Sigmoid colon (tissue), 7 donors: ENCODE results near the gene ITPR1. TPM values are rescaled to one million over a fixed set of nuclear protein-coding genes. Genes with fewer than 3 reads are reported as not detected.

Source experiments
- DNase-seq: peaks from one replicate; pipeline ENCODE4 v3.0.0-alpha.2; 2019
- H3K27ac ChIP-seq, 4 donors: fragments of 200-600 bp; sonication (generic); one replicate each; pipeline ENCODE4 v1.5.1; 2016 to 2019; ENCODE audit warnings: mild to moderate bottlenecking in 1 of 4
- H3K27me3 ChIP-seq, 3 donors: fragments of 200-600 bp; sonication (generic); one replicate each; pipeline ENCODE4 v1.5.1; 2019; ENCODE audit warnings: mild to moderate bottlenecking in 1 of 3
- H3K36me3 ChIP-seq, 4 donors: fragments of 200-600 bp; sonication (generic); one replicate each; pipeline ENCODE4 v1.5.1; 2016 to 2019
- H3K4me1 ChIP-seq, 4 donors: fragments of 200-600 bp; sonication (generic); one replicate each; pipeline ENCODE4 v1.5.1; 2017 to 2019
- H3K4me3 ChIP-seq, 4 donors: fragments of 200-600 bp; sonication (generic); one replicate each; pipeline ENCODE4 v1.5.1; 2017 to 2019; ENCODE audit warnings: mild to moderate bottlenecking in 2 of 4, moderate library complexity in 1 of 4
- H3K9me3 ChIP-seq, 4 donors: fragments of 200-600 bp in 3 of 4; sonication (generic) in 3 of 4; one replicate each; pipeline versions ENCODE4 v1.5.1 to v1.6.1; 2013 to 2019
- CTCF ChIP-seq, 4 experiments: fragments of 450-650 bp in 3 of 4; fragments of 200-600 bp in 1 of 4; IDR thresholded peaks; one replicate each; pipeline ENCODE4 v1.5.1; 2016 to 2019; ENCODE audit warnings: antibody characterized with exemption in 4 of 4, mild to moderate bottlenecking in 3 of 4, moderate library complexity in 2 of 4
- EP300 ChIP-seq, 4 donors: sonication (generic); formaldehyde crosslinking; IDR thresholded peaks; one replicate each; pipeline ENCODE4 v1.6.1; 2017; ENCODE audit warnings: antibody characterized with exemption in 4 of 4
- POLR2A ChIP-seq, 2 donors: fragments of 450-650 bp; IDR thresholded peaks; one replicate each; pipeline ENCODE4 v1.6.1; 2016; ENCODE audit warnings: antibody characterized with exemption in 2 of 2, mild to moderate bottlenecking in 2 of 2, moderate library complexity in 2 of 2
- POLR2AphosphoS5 ChIP-seq, 4 donors: sonication (generic); formaldehyde crosslinking; IDR thresholded peaks; one replicate each; pipeline ENCODE4 v1.6.1; 2017; ENCODE audit warnings: antibody characterized with exemption in 4 of 4
- WGBS, 2 donors: extraction: QIAGEN DNeasy Blood & Tissue Kit; methylation state at CpG; one replicate each; pipeline ENCODE4 v1.1.7; 2013; 5-methylcytosine and 5-hydroxymethylcytosine counted together
- intact Hi-C: fragments of 100-400 bp; cut with DNase I; formaldehyde crosslinking; loops from one replicate; pipeline ENCODE4 v1.15.1; 2023
- polyA plus RNA-seq, 3 donors: library from polyadenylated mRNA; stranded (reverse); fragments of 200-250 nt; gene quantifications; one replicate each; pipeline ENCODE4 v1.2.3, GENCODE V29; 2013
- total RNA-seq, 4 donors: library from RNA; depleted of rRNA; stranded (reverse); fragments of >200 nt; gene quantifications; one replicate each; pipeline ENCODE4 v1.1.0, GENCODE V29; 2016
- donor health status: healthy with polysubstance abuse.
- donor health status: Bipolar disorder and iron deficiency.
- donor health status: healthy.

The ITPR1 gene
- total and polyA plus RNA-seq, 7 donors: 1.4 to 206 (median 111) TPM

- H3K4me3 ChIP-seq: no peak overlapping the region
- 88 to 89% methylated on average over 2 of the region's 2 CpGs for WGBS, 2 donors
- H3K4me1 ChIP-seq: peaks cover 0 to 12% (median 5%) of the 10 kb centered on the region in 4 donors
- intact Hi-C loops: no loop called here
- H3K9me3 ChIP-seq: no peaks in the 10 kb centered on the region
- DNase-seq: no peak
- TF ChIP-seq POLR2A (IDR thresholded peaks at IDR 0.05): no peak
- TF ChIP-seq CTCF (IDR thresholded peaks at IDR 0.05): no peak
- no peak for TF ChIP-seq POLR2AphosphoS5 (IDR thresholded peaks at IDR 0.05)
- TF ChIP-seq EP300 (IDR thresholded peaks at IDR 0.05): no peak
- H3K36me3 ChIP-seq: peaks cover 0 to 41% (median 6%) of the 10 kb centered on the region in 4 donors
- H3K27ac ChIP-seq: no peak overlapping the region
- H3K27me3 ChIP-seq: no peaks in the 10 kb centered on the region
Measured at GRCh38 chr3:4836516-4836915, 343.4 kb downstream of the ITPR1 start.

- intact Hi-C loops: no loop called here
- peaks cover 0 to 3% (median 0%) of the 10 kb centered on the region in 4 donors for H3K4me1 ChIP-seq
- no peak for TF ChIP-seq EP300 (IDR thresholded peaks at IDR 0.05)
- H3K27ac ChIP-seq: no peak overlapping the region
- H3K4me3 ChIP-seq: no peak overlapping the region
- no peak for DNase-seq
- H3K27me3 ChIP-seq: no peaks in the 10 kb centered on the region
- WGBS, 2 donors: 89 to 91% methylated on average over 5 of the region's 5 CpGs
- no peaks in the 10 kb centered on the region for H3K9me3 ChIP-seq
- peaks cover 0 to 40% (median 6%) of the 10 kb centered on the region in 4 donors for H3K36me3 ChIP-seq
Measured at GRCh38 chr3:4837374-4837930, 344.3 kb downstream of the ITPR1 start.

- intact Hi-C loops: no loop called here
- H3K9me3 ChIP-seq: no peaks in the 10 kb centered on the region
- H3K4me3 ChIP-seq: no peak overlapping the region
- WGBS, 2 donors: 87 to 94% methylated on average over 4 of the region's 4 CpGs
- DNase-seq: no peak
- no peak overlapping the region for H3K27ac ChIP-seq
- H3K27me3 ChIP-seq: no peaks in the 10 kb centered on the region
- no peaks in the 10 kb centered on the region for H3K4me1 ChIP-seq
- H3K36me3 ChIP-seq: peaks cover 0 to 29% (median 6%) of the 10 kb centered on the region in 4 donors
- TF ChIP-seq POLR2A (IDR thresholded peaks at IDR 0.05): no peak
- no peak for TF ChIP-seq CTCF (IDR thresholded peaks at IDR 0.05)
- no peak for TF ChIP-seq EP300 (IDR thresholded peaks at IDR 0.05)
- TF ChIP-seq POLR2AphosphoS5 (IDR thresholded peaks at IDR 0.05): no peak
Measured at GRCh38 chr3:4838621-4839022, 345.5 kb downstream of the ITPR1 start.

- intact Hi-C loops: no loop called here
- Histone ChIP-seq H3K9me3 (no peaks in the 10 kb centered on the region), H3K4me3 (no peak overlapping the region), H3K4me1 (no peaks in the 10 kb centered on the region), H3K27ac (no peak overlapping the region), H3K27me3 (no peaks in the 10 kb centered on the region), H3K36me3 (peaks cover 0 to 30% (median 6%) of the 10 kb centered on the region in 4 donors)
- WGBS, 2 donors: 96 to 97% methylated on average over 3 of the region's 3 CpGs
- TF ChIP-seq POLR2A (IDR thresholded peaks at IDR 0.05) (no peak), POLR2AphosphoS5 (IDR thresholded peaks at IDR 0.05) (no peak), CTCF (IDR thresholded peaks at IDR 0.05) (no peak), EP300 (IDR thresholded peaks at IDR 0.05) (no peak)
- no peak for DNase-seq
Measured at GRCh38 chr3:4839278-4839677, 346.1 kb downstream of the ITPR1 start.

GRCh38 chr3:4841225-4841624 lies 348.1 kb downstream of the ITPR1 start:
- WGBS, 2 donors: 94 to 95% methylated on average over 3 of the region's 3 CpGs
- TF ChIP-seq CTCF (IDR thresholded peaks at IDR 0.05) (no peak), POLR2AphosphoS5 (IDR thresholded peaks at IDR 0.05) (no peak), EP300 (IDR thresholded peaks at IDR 0.05) (no peak), POLR2A (IDR thresholded peaks at IDR 0.05) (no peak)
- peaks cover 0 to 29% (median 6%) of the 10 kb centered on the region in 4 donors for H3K36me3 ChIP-seq
- DNase-seq: no peak
- no peaks in the 10 kb centered on the region for H3K9me3 ChIP-seq
- no peak overlapping the region for H3K4me3 ChIP-seq
- no peaks in the 10 kb centered on the region for H3K27me3 ChIP-seq
- H3K27ac ChIP-seq: no peak overlapping the region
- no peaks in the 10 kb centered on the region for H3K4me1 ChIP-seq
- intact Hi-C loops: no loop called here
